Measurements from ENCODE around the gene SHANK3.
A peak's percentile ranks its signal among the peaks of the same experiment; 100 is the strongest.

Gene SHANK3

GRCh38 chr22:50673231-50674129 lies 857 bp downstream of the SHANK3 start:
- H3K27ac Mint-ChIP-seq, result peak overlapping the region; percentile 6 to 80 (median 48)
- peaks cover 14% of the 10 kb centered on the region for H3K36me3 Mint-ChIP-seq (ENCODE audit: low read depth)
- TF ChIP-seq, protein P1, sequence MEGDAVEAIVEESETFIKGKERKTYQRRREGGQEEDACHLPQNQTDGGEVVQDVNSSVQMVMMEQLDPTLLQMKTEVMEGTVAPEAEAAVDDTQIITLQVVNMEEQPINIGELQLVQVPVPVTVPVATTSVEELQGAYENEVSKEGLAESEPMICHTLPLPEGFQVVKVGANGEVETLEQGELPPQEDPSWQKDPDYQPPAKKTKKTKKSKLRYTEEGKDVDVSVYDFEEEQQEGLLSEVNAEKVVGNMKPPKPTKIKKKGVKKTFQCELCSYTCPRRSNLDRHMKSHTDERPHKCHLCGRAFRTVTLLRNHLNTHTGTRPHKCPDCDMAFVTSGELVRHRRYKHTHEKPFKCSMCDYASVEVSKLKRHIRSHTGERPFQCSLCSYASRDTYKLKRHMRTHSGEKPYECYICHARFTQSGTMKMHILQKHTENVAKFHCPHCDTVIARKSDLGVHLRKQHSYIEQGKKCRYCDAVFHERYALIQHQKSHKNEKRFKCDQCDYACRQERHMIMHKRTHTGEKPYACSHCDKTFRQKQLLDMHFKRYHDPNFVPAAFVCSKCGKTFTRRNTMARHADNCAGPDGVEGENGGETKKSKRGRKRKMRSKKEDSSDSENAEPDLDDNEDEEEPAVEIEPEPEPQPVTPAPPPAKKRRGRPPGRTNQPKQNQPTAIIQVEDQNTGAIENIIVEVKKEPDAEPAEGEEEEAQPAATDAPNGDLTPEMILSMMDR (IDR thresholded peaks at IDR 0.05; ENCODE audit: unreplicated experiment in 3 of 3), result no peak

GRCh38 chr22:50674130-50674500 lies 1.5 kb downstream of the SHANK3 start:
- Mint-ChIP-seq H3K4me3 (peak overlapping the region in 1 of 3 experiments; percentile 68), H3K36me3 (ENCODE audit: low read depth) (peaks cover 14% of the 10 kb centered on the region), H3K9me3 (no peaks in the 10 kb centered on the region), H3K27me3 (ENCODE audit: low read depth) (peaks cover 26% of the 10 kb centered on the region), H3K4me1 (peaks cover 13% of the 10 kb centered on the region), H3K27ac (no peak overlapping the region)
- TF ChIP-seq, protein P1 (IDR thresholded peaks at IDR 0.05; ENCODE audit: unreplicated experiment in 3 of 3), result no peak

More at GRCh38 chr22:50673231-50674129, 857 bp downstream of the SHANK3 start:
- H3K4me3 Mint-ChIP-seq, result peak overlapping the region; percentile 75 to 83 (median 81)
- H3K27me3 Mint-ChIP-seq (ENCODE audit: low read depth), result peaks cover 26% of the 10 kb centered on the region
- no peaks in the 10 kb centered on the region for H3K9me3 Mint-ChIP-seq
- H3K4me1 Mint-ChIP-seq, result peaks cover 13% of the 10 kb centered on the region

DNA sequence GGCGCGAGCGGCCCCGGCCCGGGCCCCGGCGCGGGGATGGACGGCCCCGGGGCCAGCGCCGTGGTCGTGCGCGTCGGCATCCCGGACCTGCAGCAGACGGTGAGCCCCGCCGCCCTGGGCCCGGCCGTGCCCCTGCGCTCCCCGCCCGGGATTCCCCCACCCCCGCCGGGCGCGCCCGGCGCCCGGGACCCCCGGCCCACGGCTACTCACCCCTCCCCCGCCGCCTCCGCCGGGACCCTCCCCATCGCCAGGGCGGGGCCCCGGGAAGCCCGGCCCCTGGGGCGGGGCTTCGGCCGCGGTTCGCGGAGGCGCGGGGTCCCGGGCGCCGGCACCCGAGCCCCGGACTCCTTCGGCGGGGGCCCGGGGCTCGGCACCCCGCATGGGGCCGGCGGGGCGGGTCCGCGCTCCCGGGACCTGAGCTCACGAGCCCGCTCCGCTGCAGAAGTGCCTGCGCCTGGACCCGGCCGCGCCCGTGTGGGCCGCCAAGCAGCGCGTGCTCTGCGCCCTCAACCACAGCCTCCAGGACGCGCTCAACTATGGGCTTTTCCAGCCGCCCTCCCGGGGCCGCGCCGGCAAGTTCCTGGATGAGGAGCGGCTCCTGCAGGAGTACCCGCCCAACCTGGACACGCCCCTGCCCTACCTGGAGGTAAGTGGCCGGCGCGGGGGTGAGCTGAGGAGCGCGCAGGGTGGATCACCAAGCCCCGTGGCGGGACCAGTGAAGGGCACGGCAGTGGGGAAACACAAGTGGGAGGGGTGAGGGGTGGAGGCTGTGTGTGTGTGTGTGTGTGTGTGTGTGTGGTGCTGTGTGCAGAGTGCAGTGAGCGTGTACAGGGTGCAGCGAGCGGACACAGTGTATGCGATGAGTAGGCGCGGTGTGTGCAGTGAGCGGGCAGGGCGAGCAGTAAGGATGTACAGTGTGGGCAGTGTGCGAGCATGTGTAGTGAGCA lies 2.3 kb downstream of the SHANK3 start:
- no peaks in the 10 kb centered on the region for H3K9me3 Mint-ChIP-seq
- peak overlapping the region in 1 of 3 experiments; percentile 0 for H3K27ac Mint-ChIP-seq
- H3K36me3 Mint-ChIP-seq (ENCODE audit: low read depth), result peaks cover 19% of the 10 kb centered on the region
- H3K4me3 Mint-ChIP-seq, result peak overlapping the region; percentile 74 to 80 (median 79)
- peaks cover 13% of the 10 kb centered on the region for H3K4me1 Mint-ChIP-seq
- TF ChIP-seq, protein P1 (IDR thresholded peaks at IDR 0.05; ENCODE audit: unreplicated experiment in 3 of 3), result no peak
- peaks cover 25% of the 10 kb centered on the region for H3K27me3 Mint-ChIP-seq (ENCODE audit: low read depth)

GRCh38 chr22:50675553-50676179 lies 3.0 kb downstream of the SHANK3 start:
- Mint-ChIP-seq H3K27me3 (ENCODE audit: low read depth) (peaks cover 19% of the 10 kb centered on the region), H3K4me3 (peak overlapping the region; percentile 74 to 80 (median 79)), H3K36me3 (ENCODE audit: low read depth) (peaks cover 19% of the 10 kb centered on the region), H3K4me1 (peaks cover 13% of the 10 kb centered on the region), H3K27ac (no peak overlapping the region), H3K9me3 (no peaks in the 10 kb centered on the region)
- TF ChIP-seq, protein P1 (IDR thresholded peaks at IDR 0.05; ENCODE audit: unreplicated experiment in 3 of 3), result no peak

DNA sequence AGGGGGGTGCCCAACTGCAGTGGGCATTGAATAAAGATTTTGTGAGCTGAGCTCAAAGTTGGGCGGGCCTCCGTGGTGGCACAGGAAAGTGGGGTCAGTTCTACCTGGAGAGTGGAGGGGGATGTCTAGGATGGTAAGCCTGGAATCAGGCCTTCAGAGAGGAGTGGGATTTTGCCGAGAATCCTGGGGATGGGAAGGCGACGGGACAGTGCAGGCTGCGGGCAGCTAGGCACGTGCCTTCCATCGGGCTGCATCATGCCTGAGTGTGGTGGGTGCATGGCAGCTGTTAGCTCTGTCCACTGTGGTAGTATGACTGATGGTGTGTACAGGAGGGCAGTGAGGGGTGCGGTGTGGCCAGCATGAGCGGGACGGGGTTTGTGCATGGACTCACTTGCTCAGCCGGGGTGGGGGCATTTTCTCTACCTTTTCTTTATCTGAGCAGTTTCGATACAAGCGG lies 3.6 kb downstream of the SHANK3 start:
- Mint-ChIP-seq H3K36me3 (ENCODE audit: low read depth) (peaks cover 23% of the 10 kb centered on the region), H3K4me1 (peaks cover 13% of the 10 kb centered on the region), H3K4me3 (peak overlapping the region; percentile 74 to 80 (median 79)), H3K9me3 (no peaks in the 10 kb centered on the region), H3K27ac (no peak overlapping the region), H3K27me3 (ENCODE audit: low read depth) (peaks cover 18% of the 10 kb centered on the region)
- TF ChIP-seq, protein P1 (IDR thresholded peaks at IDR 0.05; ENCODE audit: unreplicated experiment in 3 of 3), result no peak

All from nephron (organoid).